Measurements from ENCODE around the gene UBL7. TPM values are rescaled to one million over a fixed set of nuclear protein-coding genes. Genes with fewer than 3 reads are reported as not detected.
A peak's percentile ranks its signal among the peaks of the same experiment; 100 is the strongest.

UBL7 gene
- total and polyA plus RNA-seq, 3 donors from 2014 or later = 61.9 to 104 (median 70.6) TPM

DNA sequence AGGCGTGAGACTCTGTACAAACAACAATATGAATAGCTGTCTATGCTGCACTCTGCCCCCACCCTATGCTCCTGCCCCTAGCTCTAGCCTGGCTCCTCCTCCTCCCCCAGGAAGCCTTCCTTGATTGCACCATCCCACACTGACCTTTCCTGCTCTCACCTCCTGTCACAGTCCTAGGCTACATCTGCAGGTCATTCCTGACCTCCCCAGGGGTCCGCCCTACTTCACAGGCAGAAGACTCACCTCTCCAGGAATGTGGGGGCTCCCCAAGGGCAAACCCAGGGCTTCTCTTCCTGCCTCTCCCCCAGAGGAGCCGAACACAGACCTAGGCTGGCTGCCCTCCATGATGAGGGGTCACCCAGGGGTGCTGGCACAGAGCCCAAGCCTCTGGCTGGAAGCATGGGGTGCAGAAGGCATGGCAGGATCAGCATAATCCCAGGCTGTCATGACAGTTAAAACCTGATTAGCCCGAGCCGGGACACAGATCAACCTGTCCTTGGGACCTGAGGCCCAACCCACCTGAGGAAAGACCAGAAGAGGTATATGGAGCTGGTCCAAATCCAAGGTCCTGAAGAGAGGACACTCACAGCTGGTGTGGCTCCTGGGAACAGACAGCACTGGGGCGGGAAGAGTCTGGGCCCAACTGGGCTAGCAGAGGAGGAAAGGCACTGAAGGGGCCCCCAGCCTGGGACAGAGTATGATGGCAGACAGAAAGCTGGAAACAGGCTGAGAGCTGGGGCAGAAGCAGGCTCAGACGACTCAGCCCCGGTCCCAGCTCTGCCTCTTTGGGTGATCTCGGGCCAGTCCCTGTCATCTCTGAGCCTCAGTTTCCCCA lies 33.1 kb downstream of the UBL7 start:
- no peak for DNase-seq
- no peak overlapping the region for H3K4me3 ChIP-seq
- WGBS, 2 donors = 52 to 76% methylated on average over 8 to 9 of the region's 9 CpGs
- TF ChIP-seq POLR2A (IDR thresholded peaks at IDR 0.05) = no peak
- TF ChIP-seq, protein P1, sequence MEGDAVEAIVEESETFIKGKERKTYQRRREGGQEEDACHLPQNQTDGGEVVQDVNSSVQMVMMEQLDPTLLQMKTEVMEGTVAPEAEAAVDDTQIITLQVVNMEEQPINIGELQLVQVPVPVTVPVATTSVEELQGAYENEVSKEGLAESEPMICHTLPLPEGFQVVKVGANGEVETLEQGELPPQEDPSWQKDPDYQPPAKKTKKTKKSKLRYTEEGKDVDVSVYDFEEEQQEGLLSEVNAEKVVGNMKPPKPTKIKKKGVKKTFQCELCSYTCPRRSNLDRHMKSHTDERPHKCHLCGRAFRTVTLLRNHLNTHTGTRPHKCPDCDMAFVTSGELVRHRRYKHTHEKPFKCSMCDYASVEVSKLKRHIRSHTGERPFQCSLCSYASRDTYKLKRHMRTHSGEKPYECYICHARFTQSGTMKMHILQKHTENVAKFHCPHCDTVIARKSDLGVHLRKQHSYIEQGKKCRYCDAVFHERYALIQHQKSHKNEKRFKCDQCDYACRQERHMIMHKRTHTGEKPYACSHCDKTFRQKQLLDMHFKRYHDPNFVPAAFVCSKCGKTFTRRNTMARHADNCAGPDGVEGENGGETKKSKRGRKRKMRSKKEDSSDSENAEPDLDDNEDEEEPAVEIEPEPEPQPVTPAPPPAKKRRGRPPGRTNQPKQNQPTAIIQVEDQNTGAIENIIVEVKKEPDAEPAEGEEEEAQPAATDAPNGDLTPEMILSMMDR (IDR thresholded peaks at IDR 0.05) = no peak
- H3K27me3 ChIP-seq = no peaks in the 10 kb centered on the region
- H3K9me3 ChIP-seq = no peaks in the 10 kb centered on the region
- peaks cover 90% of the 10 kb centered on the region for H3K4me1 ChIP-seq
- no peaks in the 10 kb centered on the region for H3K36me3 ChIP-seq (ENCODE audit: low read depth, missing control alignments)
- H3K27ac ChIP-seq = peak overlapping the region; percentile 70 to 73
- intact Hi-C loops (cut with DNase I; ENCODE audit: low total_unique reads) = no loop called here

DNA sequence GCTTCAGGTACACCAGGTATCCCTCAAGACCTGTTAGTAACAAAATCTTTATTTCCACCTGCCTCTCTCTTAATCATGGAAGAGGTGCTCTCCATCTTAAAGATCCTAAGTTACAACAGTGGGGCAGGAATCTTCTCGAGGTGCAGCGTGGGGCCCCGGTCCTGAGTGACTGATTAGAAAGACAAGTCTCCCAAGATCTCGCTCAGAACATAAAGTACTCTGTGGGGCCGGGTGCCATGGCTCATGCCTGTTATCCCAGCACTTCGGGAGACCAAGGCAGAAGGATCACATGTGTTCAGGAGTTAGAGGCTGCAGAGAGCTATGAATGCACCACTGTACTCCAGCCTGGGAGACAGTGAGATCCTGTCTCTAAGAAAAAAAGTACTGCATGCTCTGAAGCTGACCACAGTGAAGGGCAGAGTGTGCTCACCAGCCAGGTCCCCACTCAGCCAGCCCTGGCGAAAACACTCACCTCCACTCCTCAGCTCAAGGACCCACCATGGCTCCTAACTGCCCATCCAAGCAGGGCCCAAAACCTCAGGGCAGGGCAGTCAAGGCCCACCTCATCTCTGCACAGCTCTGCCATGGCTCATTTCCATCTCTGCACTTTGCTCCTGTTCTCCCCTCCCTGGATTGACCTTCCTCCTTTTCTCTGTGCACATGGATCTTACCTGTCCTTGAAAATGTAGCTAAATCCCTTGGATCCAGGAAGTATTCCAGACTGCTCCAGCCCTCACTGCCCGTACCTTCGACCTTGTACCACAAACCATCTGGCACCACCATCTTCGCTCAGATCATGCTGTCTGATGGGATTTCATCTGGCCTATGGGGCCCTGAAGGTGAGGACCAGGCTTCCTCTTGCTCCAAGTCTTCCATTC lies 34.3 kb downstream of the UBL7 start:
- Histone ChIP-seq H3K9me3 (no peaks in the 10 kb centered on the region), H3K27ac (peak overlapping the region; percentile 70 to 73), H3K27me3 (no peaks in the 10 kb centered on the region), H3K4me1 (peaks cover 98% of the 10 kb centered on the region), H3K36me3 (ENCODE audit: low read depth, missing control alignments) (no peaks in the 10 kb centered on the region), H3K4me3 (no peak overlapping the region)
- intact Hi-C loops (cut with DNase I; ENCODE audit: low total_unique reads) = no loop called here
- no peak for DNase-seq
- TF ChIP-seq, protein P1 (IDR thresholded peaks at IDR 0.05) = no peak
- no peak for TF ChIP-seq POLR2A (IDR thresholded peaks at IDR 0.05)
- 76 to 77% methylated on average over 7 to 10 of the region's 10 CpGs for WGBS, 2 donors

DNA sequence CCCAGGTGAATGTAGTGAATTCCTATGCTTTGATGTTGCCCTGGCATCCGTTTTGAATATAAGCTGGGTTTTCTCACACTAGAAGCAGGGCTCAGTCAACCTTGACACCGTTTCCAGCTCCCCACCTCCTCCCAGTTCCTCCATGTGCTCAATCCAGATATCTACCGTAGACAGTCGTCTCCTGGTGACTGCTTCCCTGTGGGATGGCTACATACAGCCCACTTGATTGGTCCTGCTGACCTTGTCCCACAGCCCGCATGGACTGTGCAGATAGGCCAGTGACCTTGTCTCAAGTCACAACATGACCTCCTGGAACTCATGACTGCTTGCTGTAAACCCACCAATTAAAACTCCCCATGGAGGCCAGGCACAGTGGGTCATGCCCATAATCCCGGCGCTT lies 35.3 kb downstream of the UBL7 start:
- intact Hi-C loops (cut with DNase I; ENCODE audit: low total_unique reads) = no loop called here
- TF ChIP-seq, protein P1 (IDR thresholded peaks at IDR 0.05) = no peak
- TF ChIP-seq POLR2A (IDR thresholded peaks at IDR 0.05) = no peak
- Histone ChIP-seq H3K27me3 (no peaks in the 10 kb centered on the region), H3K36me3 (ENCODE audit: low read depth, missing control alignments) (no peaks in the 10 kb centered on the region), H3K4me1 (peaks cover 100% of the 10 kb centered on the region), H3K4me3 (no peak overlapping the region), H3K27ac (peak overlapping the region; percentile 31 to 50), H3K9me3 (no peaks in the 10 kb centered on the region)
- 63 to 66% methylated on average over 5 to 7 of the region's 7 CpGs for WGBS, 2 donors
- DNase-seq = no peak

DNA sequence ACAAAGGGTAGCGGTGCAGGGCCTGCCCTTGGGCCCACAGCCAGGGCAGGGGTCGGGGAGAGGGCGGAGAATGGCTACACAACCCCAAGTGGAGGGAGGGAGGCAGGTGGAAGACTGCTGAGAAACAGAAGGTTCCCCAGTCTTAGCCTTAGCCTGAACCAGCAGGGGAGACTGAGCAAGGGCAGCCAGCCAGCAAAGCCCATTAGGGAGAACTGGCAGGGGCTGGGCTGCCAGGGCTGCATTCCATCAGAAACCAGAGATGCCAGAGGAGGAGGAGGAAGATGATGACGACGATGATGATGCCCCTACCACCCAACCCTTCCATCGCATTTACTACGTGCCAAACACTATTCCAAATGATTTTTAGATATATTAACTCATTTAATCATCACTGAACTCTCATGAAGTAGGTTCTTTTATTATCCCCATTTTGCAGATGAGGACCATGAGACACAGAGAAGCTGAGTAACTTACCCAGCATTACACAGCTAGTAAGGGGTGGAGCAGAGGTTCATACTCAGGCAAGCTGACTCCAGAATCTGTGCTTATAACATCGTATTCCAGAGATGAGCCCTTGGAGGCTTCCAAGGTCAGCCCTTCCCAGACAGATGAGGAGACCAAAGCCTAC lies 35.9 kb downstream of the UBL7 start:
- H3K27ac ChIP-seq = peak overlapping the region; percentile 76 to 82
- intact Hi-C loops (cut with DNase I; ENCODE audit: low total_unique reads) = no loop called here
- H3K4me3 ChIP-seq = no peak overlapping the region

More for the DNA sequence above, 35.9 kb downstream of the UBL7 start:
- DNase-seq = no peak
- Histone ChIP-seq H3K36me3 (ENCODE audit: low read depth, missing control alignments) (no peaks in the 10 kb centered on the region), H3K27me3 (no peaks in the 10 kb centered on the region), H3K4me1 (peaks cover 100% of the 10 kb centered on the region), H3K9me3 (no peaks in the 10 kb centered on the region)
- WGBS, 2 donors = 57% methylated on average over 8 of the region's 8 CpGs
- TF ChIP-seq POLR2A (IDR thresholded peaks at IDR 0.05) = no peak
- TF ChIP-seq, protein P1 (IDR thresholded peaks at IDR 0.05) = no peak

Measured in testis (tissue), 3 donors.